Measurements from ENCODE around the gene RELN. TPM values are rescaled to one million over a fixed set of nuclear protein-coding genes. Genes with fewer than 3 reads are reported as not detected.

RELN gene
- total and polyA plus RNA-seq, 9 of the 15 experiments (the other 6 are each of a cell fraction or from before 2014, with no cell fraction given): 12.9 to 43.2 (median 18.1) TPM

GRCh38 chr7:103613655-103614642 lies 375.5 kb downstream of the RELN start (continued):
- TF ChIP-seq ZNF609 (CRISPR knock-in tag; IDR thresholded peaks at IDR 0.05; ENCODE audit: borderline replicate concordance) (no peak), MYC (IDR thresholded peaks at IDR 0.05; ENCODE audit: low read depth, low read length) (0 out of 2 replicates have a peak, but pooled peaks have one; percentile 21), MYC (CRISPR knock-in tag; IDR thresholded peaks at IDR 0.05; ENCODE audit: borderline replicate concordance, low read depth) (0 out of 2 replicates have a peak, but pooled peaks have one; percentile 28), MEF2D (tag; conservative IDR thresholded peaks at IDR 0.05; ENCODE audit: low read depth) (peak; percentile 94), MNT (conservative IDR thresholded peaks at IDR 0.05) (no peak), ZBTB33 (CRISPR knock-in tag; IDR thresholded peaks at IDR 0.05) (no peak), FUS (optimal IDR thresholded peaks at IDR 0.05; ENCODE audit: low read depth, low read length) (no peak)
- TF ChIP-seq, protein P1, sequence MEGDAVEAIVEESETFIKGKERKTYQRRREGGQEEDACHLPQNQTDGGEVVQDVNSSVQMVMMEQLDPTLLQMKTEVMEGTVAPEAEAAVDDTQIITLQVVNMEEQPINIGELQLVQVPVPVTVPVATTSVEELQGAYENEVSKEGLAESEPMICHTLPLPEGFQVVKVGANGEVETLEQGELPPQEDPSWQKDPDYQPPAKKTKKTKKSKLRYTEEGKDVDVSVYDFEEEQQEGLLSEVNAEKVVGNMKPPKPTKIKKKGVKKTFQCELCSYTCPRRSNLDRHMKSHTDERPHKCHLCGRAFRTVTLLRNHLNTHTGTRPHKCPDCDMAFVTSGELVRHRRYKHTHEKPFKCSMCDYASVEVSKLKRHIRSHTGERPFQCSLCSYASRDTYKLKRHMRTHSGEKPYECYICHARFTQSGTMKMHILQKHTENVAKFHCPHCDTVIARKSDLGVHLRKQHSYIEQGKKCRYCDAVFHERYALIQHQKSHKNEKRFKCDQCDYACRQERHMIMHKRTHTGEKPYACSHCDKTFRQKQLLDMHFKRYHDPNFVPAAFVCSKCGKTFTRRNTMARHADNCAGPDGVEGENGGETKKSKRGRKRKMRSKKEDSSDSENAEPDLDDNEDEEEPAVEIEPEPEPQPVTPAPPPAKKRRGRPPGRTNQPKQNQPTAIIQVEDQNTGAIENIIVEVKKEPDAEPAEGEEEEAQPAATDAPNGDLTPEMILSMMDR (IDR thresholded peaks at IDR 0.05 in 2 of 3, conservative IDR thresholded peaks at IDR 0.05 in 1 of 3; ENCODE audit: insufficient read depth in 2 of 3, low read depth in 1 of 3, low read length in 3 of 3): peak; percentile 41 to 68 (median 65); a peak in 5 of 6 replicates
- TF ChIP-seq, protein P2, sequence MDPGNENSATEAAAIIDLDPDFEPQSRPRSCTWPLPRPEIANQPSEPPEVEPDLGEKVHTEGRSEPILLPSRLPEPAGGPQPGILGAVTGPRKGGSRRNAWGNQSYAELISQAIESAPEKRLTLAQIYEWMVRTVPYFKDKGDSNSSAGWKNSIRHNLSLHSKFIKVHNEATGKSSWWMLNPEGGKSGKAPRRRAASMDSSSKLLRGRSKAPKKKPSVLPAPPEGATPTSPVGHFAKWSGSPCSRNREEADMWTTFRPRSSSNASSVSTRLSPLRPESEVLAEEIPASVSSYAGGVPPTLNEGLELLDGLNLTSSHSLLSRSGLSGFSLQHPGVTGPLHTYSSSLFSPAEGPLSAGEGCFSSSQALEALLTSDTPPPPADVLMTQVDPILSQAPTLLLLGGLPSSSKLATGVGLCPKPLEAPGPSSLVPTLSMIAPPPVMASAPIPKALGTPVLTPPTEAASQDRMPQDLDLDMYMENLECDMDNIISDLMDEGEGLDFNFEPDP (CRISPR knock-in tag; IDR thresholded peaks at IDR 0.05): no peak
